K562 (cell line): Measurements from ENCODE around the gene SLC17A8.

ENCODE experiments used
- KLF13 ChIP-seq: fragments of 450-650 bp; IDR thresholded peaks from 2 replicates; pipeline ENCODE4 v1.6.1; 2016; ENCODE audit warnings: missing genetic modification characterization, low read depth, mild to moderate bottlenecking, missing compliant biosample characterization, moderate library complexity, borderline replicate concordance
- SNIP1 ChIP-seq: fragments of 450-650 bp; IDR thresholded peaks from 2 replicates; pipeline ENCODE4 v1.7.1; 2017; ENCODE audit warnings: low read depth, mild to moderate bottlenecking
- TAF1 ChIP-seq: IDR thresholded peaks from 2 replicates; pipeline ENCODE4 v1.6.1; 2011; ENCODE audit warnings: mild to moderate bottlenecking, low read length, moderate library complexity; ENCODE audit not compliant: insufficient read depth, control insufficient read depth, severe bottlenecking; ENCODE audit errors: extremely low read depth
- ZNF23 ChIP-seq: fragments of 250-450 bp; sonication (Bioruptor Pico); IDR thresholded peaks from 2 replicates; pipeline ENCODE4 v1.4.0; 2020; ENCODE audit warnings: mild to moderate bottlenecking
- TF ChIP-seq, protein P1 (sequence below): sonication (generic); formaldehyde crosslinking; IDR thresholded peaks from 2 replicates; pipeline ENCODE4 v1.8.1; 2022; ENCODE audit warnings: missing genetic modification reagents
- TF ChIP-seq, protein P2 (sequence below): fragments of 150-350 bp; conservative IDR thresholded peaks from 2 replicates; pipeline ENCODE4 v1.6.1; 2014; ENCODE audit warnings: low read length
- TF ChIP-seq, protein P3 (sequence below): fragments of 250-450 bp; sonication (Bioruptor Pico); IDR thresholded peaks from 2 replicates; pipeline ENCODE4 v1.8.0; 2021; ENCODE audit warnings: mild to moderate bottlenecking, moderate library complexity

DNA sequence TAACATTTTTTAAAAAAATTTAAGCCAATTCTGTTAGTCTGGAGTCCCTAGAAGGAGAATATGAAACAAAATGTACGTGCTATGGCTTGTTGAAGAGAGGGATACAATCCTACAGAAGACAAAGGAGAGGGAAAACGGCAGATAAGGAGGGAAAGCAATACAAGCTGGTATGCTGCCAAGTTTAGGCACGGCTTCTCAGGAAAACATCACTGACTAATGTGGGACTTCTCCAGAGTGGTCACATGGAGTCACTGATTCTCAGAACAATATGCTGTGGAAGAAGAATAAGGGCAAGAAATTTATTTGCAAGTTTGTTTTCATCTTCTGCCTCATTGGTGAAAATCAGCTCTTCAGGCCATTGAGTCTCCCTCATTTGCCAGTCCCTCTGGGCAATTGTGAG, 93.9 kb downstream of the SLC17A8 start:
- TF ChIP-seq ZNF23 (CRISPR knock-in tag) (no peak), TAF1 (no peak), KLF13 (tag) (no peak), SNIP1 (no peak)
- TF ChIP-seq, protein P1, sequence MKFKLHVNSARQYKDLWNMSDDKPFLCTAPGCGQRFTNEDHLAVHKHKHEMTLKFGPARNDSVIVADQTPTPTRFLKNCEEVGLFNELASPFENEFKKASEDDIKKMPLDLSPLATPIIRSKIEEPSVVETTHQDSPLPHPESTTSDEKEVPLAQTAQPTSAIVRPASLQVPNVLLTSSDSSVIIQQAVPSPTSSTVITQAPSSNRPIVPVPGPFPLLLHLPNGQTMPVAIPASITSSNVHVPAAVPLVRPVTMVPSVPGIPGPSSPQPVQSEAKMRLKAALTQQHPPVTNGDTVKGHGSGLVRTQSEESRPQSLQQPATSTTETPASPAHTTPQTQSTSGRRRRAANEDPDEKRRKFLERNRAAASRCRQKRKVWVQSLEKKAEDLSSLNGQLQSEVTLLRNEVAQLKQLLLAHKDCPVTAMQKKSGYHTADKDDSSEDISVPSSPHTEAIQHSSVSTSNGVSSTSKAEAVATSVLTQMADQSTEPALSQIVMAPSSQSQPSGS (CRISPR knock-in tag) = no peak
- TF ChIP-seq, protein P2, sequence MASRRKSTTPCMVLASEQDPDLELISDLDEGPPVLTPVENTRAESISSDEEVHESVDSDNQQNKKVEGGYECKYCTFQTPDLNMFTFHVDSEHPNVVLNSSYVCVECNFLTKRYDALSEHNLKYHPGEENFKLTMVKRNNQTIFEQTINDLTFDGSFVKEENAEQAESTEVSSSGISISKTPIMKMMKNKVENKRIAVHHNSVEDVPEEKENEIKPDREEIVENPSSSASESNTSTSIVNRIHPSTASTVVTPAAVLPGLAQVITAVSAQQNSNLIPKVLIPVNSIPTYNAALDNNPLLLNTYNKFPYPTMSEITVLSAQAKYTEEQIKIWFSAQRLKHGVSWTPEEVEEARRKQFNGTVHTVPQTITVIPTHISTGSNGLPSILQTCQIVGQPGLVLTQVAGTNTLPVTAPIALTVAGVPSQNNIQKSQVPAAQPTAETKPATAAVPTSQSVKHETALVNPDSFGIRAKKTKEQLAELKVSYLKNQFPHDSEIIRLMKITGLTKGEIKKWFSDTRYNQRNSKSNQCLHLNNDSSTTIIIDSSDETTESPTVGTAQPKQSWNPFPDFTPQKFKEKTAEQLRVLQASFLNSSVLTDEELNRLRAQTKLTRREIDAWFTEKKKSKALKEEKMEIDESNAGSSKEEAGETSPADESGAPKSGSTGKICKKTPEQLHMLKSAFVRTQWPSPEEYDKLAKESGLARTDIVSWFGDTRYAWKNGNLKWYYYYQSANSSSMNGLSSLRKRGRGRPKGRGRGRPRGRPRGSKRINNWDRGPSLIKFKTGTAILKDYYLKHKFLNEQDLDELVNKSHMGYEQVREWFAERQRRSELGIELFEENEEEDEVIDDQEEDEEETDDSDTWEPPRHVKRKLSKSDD = no peak
- TF ChIP-seq, protein P3, sequence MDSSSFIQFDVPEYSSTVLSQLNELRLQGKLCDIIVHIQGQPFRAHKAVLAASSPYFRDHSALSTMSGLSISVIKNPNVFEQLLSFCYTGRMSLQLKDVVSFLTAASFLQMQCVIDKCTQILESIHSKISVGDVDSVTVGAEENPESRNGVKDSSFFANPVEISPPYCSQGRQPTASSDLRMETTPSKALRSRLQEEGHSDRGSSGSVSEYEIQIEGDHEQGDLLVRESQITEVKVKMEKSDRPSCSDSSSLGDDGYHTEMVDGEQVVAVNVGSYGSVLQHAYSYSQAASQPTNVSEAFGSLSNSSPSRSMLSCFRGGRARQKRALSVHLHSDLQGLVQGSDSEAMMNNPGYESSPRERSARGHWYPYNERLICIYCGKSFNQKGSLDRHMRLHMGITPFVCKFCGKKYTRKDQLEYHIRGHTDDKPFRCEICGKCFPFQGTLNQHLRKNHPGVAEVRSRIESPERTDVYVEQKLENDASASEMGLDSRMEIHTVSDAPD (CRISPR knock-in tag) = no peak
